GM18867 (cell line): Measurements from ENCODE around the gene WDR91.

Source experiments
- ATAC-seq: cut with Tn5 transposase; IDR thresholded peaks from one replicate; pipeline ENCODE4 v1.9.1; 2021; ENCODE audit warnings: mild to moderate bottlenecking, moderate library complexity; ENCODE audit not compliant: unreplicated experiment

WDR91 gene

GRCh38 chr7:135164357-135165061 lies 46.8 kb downstream of the WDR91 start:
- no peak for ATAC-seq

DNA sequence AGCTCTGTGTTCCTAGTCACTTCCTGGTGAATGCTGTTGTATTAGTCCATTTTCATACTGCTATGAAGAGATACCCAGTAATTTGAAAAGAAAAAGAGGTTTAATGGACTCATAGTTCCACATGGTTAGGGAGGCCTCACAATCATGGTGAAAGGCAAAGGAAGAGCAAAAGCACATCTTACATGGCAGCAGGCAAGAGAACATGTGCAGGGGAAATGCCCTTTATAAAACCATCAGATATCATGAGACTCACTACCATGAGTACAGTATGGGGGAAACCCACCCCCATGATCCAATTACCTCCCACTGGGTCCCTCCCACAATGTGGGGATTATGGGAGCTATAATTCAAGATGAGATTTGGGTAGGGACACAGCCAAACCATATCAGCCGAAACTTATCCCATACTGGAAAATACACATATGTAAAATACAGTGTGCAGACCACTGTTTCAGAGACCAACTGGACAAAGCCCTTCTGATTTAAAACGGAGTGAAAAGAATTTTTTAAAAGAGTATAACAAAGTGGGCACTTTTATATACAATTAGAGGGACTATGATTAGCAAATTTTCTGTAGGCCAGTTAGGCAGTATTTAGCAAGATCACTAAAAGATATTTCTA lies 48.8 kb downstream of the WDR91 start:
- no peak for ATAC-seq

DNA sequence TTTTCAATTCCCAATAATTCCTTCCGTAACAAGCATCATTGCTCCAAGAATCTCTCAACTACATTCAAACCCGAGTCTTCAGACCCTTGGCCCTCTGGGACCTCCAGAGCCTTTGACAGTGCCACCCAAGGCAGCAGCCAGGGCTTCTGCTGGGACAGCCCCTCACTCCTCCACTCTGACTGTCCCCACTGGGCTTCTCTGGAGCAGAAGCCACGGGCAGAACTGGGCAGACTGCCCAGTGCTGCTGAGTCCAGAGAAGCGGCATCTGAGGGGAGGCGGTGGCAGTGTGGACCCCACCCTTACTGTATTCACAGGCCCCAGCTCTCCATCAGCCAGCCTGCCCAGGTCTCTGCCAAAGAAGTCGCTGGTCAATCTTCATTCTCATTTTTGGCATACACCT lies 49.7 kb downstream of the WDR91 start:
- ATAC-seq: no peak

DNA sequence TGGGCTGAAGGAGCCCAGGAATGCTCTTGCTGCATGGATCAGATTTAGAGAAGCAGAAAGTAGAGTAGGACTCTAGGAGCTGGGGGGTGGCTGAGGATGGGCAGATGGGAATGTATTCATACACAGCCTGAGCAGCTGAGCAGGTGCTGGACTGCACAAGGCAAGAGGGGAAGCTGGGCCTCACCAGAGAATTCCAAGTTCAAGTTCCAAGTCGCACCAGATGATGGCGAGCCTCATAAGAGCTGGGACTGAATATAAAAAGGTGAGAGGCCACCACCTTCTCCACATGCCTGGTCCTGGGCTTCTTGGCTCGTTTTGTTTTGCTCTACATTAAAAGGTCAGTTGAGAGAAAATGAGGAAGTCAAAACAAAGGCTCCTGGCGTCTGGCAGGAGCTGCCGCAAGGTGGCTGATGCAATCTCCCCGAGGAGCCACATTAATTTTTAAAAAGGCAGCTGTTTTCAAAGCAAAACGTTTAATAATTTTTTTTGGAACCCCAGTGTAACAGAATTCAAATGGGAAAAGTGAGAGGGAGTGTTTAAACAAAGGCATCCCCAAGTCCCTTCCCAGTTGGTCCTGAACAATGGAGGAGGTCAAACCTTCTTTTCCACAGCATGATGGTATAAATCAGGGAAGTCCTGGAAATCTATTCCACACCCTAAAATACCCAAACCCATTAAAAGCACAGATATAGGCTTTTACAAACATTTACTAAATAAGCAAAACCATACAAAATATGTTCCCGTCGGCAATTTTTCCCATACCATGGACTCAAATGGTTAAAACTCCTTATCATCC lies 50.3 kb downstream of the WDR91 start:
- ATAC-seq: peak; percentile 41

DNA sequence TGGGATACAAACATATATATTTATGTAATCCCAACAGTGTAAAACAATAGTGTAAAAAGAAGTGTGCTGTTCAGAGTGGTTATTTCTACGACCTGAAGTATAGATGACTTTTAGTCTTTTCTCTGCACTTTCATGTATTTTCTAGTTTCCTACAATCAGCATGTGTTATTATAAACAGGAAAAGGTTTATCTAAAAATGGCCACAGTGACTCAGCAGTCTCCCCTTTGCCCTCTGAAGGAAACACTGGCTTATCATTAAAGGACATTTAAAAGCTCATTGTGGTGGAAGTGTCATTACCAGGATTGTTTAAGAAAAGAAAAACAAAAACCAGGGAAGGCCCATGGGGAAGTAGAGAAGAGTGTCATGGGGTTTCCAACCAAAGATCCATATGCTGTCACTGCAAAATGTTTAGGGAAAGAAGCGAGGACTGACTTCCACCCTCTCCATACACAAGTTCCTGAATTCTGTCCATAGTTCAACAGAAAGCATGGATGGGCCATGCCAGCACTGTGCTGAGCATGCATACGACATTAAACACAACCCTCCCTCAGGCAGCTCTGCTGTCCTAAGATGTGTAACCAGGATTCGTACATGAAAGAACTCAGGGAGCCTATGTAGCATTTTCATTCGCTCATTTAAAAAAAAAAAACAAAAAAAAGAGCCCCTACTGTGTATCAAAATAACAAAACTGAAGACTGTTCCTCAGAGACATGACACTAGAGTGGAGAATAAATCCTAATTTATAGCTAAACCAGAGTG lies 51.0 kb downstream of the WDR91 start:
- peak; percentile 58 for ATAC-seq

GRCh38 chr7:135159359-135160085 lies 51.8 kb downstream of the WDR91 start:
- ATAC-seq: peak; percentile 5

DNA sequence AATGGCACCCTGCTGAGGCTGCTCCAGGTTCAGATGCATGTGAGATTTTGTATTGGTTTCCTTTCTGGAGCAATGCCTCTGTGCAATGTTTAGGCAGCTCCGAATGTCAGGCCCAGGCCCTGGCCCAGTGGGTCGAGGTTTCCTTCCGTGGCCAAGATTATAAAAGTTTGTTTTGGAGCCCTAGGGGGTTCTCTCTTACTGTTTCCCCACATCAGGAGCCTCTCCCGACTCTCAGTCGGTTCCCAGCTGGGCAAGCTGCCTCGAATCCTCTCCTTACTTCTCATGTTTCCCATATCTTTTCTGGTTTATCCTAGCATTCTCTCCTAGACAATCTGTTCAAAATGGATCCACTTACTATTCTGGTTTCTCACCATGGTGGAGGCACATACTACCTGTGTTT lies 52.5 kb downstream of the WDR91 start:
- ATAC-seq: no peak

DNA sequence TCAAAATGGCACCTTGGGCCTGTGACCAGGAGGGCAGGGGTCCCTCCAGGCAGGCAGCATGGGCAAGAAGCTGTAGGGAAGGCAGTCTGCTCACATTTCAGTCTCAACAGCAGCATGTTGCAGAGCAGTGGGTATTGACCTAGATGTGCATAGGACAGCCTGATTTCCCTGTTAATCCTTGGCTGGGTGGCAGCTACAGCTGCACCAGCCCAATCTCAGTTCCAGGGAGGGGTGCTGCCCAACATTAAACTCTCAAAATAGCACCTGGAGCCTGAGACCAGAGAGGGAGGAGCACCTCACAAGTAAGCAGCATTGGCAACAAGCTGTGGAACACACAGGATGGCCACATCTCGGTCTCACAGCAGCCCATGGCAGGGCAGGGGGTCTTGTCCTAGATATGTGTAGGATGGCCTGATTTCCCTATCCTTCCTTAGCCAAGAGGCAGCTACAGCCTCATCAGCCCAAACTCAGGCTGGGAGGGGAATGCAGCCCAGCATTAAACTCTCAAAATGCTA lies 53.1 kb downstream of the WDR91 start:
- no peak for ATAC-seq

DNA sequence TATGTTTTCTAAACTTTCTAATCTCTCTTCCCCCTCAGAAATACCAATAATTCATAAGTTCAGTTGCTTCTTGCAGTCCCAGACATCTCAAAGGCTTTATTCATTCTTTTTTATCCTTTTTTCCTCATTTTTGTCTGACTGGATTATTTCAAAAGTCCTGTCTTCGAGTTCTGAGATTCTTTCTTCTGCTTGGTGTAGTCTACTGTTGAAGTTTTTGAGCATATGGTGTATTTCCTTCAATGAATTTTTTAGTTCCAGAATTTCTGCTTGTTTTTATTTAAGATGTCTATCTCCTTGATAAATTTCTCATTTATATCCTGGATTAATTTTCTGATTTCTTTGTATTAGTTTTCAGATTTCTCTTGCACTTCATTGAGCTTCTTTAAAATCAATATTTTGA lies 55.0 kb downstream of the WDR91 start:
- ATAC-seq: no peak

DNA sequence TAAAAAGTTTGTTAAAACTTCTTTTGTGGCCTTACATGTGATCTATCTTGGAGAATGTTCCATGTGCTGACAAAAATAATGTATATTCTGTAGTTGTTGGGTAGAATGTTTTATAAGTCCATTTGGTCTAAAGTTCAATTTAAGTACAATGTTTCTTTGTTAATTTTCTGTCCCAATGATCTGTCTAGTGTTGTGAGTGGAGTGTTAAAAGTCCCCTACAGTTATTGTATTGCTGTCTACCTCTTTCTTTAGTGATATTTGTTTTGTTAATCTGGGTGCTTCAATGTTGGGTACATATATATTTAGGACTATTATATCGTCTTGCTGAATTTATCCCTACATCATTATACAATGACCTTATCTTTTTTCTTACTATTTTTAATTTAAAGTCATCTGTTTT lies 56.6 kb downstream of the WDR91 start:
- ATAC-seq: no peak

DNA sequence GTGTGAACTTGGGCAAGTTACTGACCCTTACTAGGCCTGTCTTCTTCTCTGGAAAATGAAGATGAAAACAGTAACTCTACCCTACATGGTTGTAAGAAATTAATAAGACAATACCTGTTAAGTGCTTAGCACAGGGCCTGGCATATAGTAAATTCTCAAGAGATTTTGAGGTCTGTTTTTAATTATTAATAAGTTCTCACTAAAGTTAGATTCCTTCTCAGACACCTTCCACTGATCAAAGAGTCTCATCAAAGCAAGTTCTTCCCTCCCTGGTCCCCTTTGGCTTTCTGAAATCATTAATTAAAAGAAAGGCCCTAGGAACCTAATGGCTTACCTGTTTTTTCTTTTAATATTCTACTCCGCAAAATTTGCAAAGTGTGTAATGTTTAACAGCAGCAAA lies 58.9 kb downstream of the WDR91 start:
- no peak for ATAC-seq

- ATAC-seq: no peak
Measured at GRCh38 chr7:135151533-135151932, 59.8 kb downstream of the WDR91 start.

- ATAC-seq: no peak
Measured at GRCh38 chr7:135151132-135151531, 60.2 kb downstream of the WDR91 start.

GRCh38 chr7:135150072-135150782 lies 61.1 kb downstream of the WDR91 start:
- ATAC-seq: no peak

- peak; percentile 88 for ATAC-seq
Measured at GRCh38 chr7:135147899-135148721, 63.2 kb downstream of the WDR91 start, which contains the start of gene TMEM140. TSS of gene TMEM140 (plus strand) at chr7:135148072. CDS start at chr7:135164442, 16,370 bp downstream.

DNA sequence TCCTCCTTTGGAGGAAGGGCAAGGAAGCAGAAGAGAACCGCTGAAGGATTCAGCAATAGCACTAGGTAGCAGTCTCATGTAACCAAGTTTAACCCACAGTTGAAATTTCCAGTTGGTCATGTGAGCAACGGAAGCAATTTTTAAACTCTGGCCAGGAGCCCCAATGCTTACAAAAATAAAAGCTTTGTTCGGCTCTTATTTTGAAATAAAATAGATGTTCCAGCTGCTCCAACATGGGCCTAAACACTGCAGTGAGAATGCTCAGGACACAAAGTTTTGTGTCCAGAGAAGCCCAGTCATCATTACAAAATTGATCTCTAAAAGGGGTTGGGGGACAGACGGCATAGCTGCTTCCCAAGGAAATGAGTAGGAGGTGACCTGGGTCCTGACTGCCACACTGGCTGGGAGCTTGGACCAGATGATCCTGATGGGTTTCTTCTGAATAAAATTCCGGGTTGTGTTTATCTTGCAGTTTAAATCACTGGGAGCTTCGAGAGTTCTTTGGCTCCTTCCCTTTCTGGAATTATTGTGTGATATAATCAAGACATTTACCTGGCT lies 63.9 kb downstream of the WDR91 start:
- ATAC-seq: peak; percentile 16

DNA sequence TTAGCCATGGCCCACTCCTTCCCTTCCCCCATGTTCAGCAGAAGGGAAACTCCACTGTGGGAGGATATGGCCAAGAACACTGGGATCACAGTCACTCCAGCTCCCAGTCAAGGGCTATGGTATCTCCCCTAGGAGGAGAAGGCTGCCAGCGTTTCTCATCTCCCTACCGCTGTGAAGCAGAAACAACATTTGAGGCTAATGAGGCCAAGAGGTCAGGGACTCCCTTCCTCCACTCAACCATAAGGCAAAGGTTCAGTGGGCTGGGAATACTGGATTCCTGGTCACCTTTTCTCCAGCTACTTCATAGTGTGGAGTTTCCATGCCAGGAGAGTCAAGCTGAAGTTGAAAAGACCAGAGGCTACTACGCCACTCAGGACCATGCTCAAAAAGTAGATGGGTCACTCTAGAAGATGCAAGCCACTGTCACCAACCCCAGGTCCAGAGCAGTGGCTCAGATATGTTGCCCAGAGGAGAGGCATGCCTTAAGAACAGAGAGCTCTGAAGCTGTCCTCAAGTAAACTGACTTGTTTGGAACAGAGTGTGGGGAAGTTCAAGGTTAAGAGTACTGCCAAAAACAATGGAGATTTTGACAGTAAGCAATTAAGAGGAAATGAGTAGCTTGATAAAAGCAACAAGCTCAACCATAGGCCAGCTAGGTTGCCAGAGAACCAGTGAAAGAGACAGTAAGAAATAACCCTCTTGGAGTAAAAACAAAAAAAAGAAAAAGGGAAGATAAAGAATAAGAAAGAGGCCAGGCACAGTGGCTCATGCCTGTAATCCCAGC lies 67.2 kb downstream of the WDR91 start:
- no peak for ATAC-seq
